Osteocyte (in vitro differentiated cells): ENCODE data around the gene DUSP5. TPM values are rescaled to one million over a fixed set of nuclear protein-coding genes. Genes with fewer than 3 reads are reported as not detected.

Experiments used
- DNase-seq: peaks from one replicate; pipeline ENCODE4 v3.0.0; 2021; ENCODE audit warnings: mixed read lengths; ENCODE audit not compliant: unreplicated experiment; ENCODE audit errors: extremely low spot score
- H3K27ac Mint-ChIP-seq: one replicate; pipeline ENCODE4 v1.8.0; 2021; ENCODE audit warnings: mild to moderate bottlenecking, mixed read lengths; ENCODE audit not compliant: unreplicated experiment
- H3K27me3 Mint-ChIP-seq: one replicate; pipeline ENCODE4 v1.8.0; 2021; ENCODE audit warnings: mixed read lengths; ENCODE audit not compliant: unreplicated experiment
- H3K36me3 Mint-ChIP-seq: one replicate; pipeline ENCODE4 v1.8.0; 2021; ENCODE audit warnings: mixed read lengths; ENCODE audit not compliant: unreplicated experiment
- H3K4me1 Mint-ChIP-seq: one replicate; pipeline ENCODE4 v1.8.0; 2021; ENCODE audit warnings: mixed read lengths; ENCODE audit not compliant: unreplicated experiment
- H3K4me3 Mint-ChIP-seq: one replicate; pipeline ENCODE4 v1.8.0; 2021; ENCODE audit warnings: mild to moderate bottlenecking, moderate library complexity, mixed read lengths; ENCODE audit not compliant: unreplicated experiment
- H3K9me3 Mint-ChIP-seq: one replicate; pipeline ENCODE4 v1.8.0; 2021; ENCODE audit warnings: mixed read lengths; ENCODE audit not compliant: unreplicated experiment
- CTCF ChIP-seq: fragments of 200-600 bp; sonication (generic); IDR thresholded peaks from 2 replicates; pipeline ENCODE4 v1.5.0; 2021; ENCODE audit warnings: antibody characterized with exemption, mild to moderate bottlenecking, moderate library complexity
- total RNA-seq: library from RNA; stranded (reverse); gene quantifications from 2 replicates; pipeline ENCODE4 v1.2.1, GENCODE V29; 2021

Gene DUSP5
- total RNA-seq, 1 donor from 2014 or later = 16.1 TPM

- peaks cover 3% of the 10 kb centered on the region for H3K36me3 Mint-ChIP-seq
- peak; percentile 88 for DNase-seq
- H3K27ac Mint-ChIP-seq = peak overlapping the region; percentile 88
- no peak for TF ChIP-seq CTCF
- H3K4me1 Mint-ChIP-seq = peaks cover 68% of the 10 kb centered on the region
- no peaks in the 10 kb centered on the region for H3K27me3 Mint-ChIP-seq
- peak overlapping the region; percentile 89 for H3K4me3 Mint-ChIP-seq
- no peaks in the 10 kb centered on the region for H3K9me3 Mint-ChIP-seq
These were observed 3.6 kb downstream of the DUSP5 start for GRCh38 chr10:110501142-110501937.

- Mint-ChIP-seq H3K4me1 (peaks cover 62% of the 10 kb centered on the region), H3K27me3 (no peaks in the 10 kb centered on the region), H3K9me3 (no peaks in the 10 kb centered on the region), H3K27ac (peak overlapping the region; percentile 68), H3K4me3 (peak overlapping the region; percentile 16), H3K36me3 (peaks cover 11% of the 10 kb centered on the region)
- DNase-seq = no peak
- TF ChIP-seq CTCF = no peak
These were observed 4.6 kb downstream of the DUSP5 start for GRCh38 chr10:110502072-110502845.

- Mint-ChIP-seq H3K9me3 (no peaks in the 10 kb centered on the region), H3K27ac (peak overlapping the region; percentile 68), H3K4me1 (peaks cover 62% of the 10 kb centered on the region), H3K27me3 (no peaks in the 10 kb centered on the region), H3K4me3 (no peak overlapping the region), H3K36me3 (peaks cover 14% of the 10 kb centered on the region)
- no peak for TF ChIP-seq CTCF
- DNase-seq = no peak
These were observed 5.2 kb downstream of the DUSP5 start for GRCh38 chr10:110502851-110503301.

- Mint-ChIP-seq H3K36me3 (peaks cover 20% of the 10 kb centered on the region), H3K4me3 (no peak overlapping the region), H3K4me1 (peaks cover 62% of the 10 kb centered on the region), H3K27me3 (no peaks in the 10 kb centered on the region), H3K9me3 (no peaks in the 10 kb centered on the region), H3K27ac (peak overlapping the region; percentile 68)
- no peak for TF ChIP-seq CTCF
- DNase-seq = no peak
These were observed 5.9 kb downstream of the DUSP5 start for GRCh38 chr10:110503528-110504110.
